Brain microvascular endothelial cell (primary cell): ENCODE data around the gene UPF2.

Experiments
- DNase-seq: peaks from one replicate; pipeline ENCODE4 v3.0.0-alpha.2; 2020
- H3K27ac ChIP-seq: fragments of 250-450 bp; sonication (Bioruptor Pico); 2 replicates; pipeline ENCODE4 v1.5.1; 2020; ENCODE audit warnings: mild to moderate bottlenecking, moderate library complexity
- H3K27me3 ChIP-seq: fragments of 250-450 bp; sonication (Bioruptor Pico); replicated peaks from 2 replicates; pipeline ENCODE4 v1.5.1; 2020; ENCODE audit warnings: mild to moderate bottlenecking
- H3K36me3 ChIP-seq: fragments of 250-450 bp; sonication (Bioruptor Pico); replicated peaks from 2 replicates; pipeline ENCODE4 v1.5.1; 2020; ENCODE audit warnings: mild to moderate bottlenecking
- H3K4me3 ChIP-seq: 2 replicates; pipeline ENCODE4 v1.5.1; 2011; ENCODE audit warnings: low read depth, mild to moderate bottlenecking, control low read depth, low read length, moderate library complexity
- CTCF ChIP-seq: IDR thresholded peaks from 2 replicates; pipeline ENCODE4 v1.5.1; 2011; ENCODE audit warnings: low read depth, mild to moderate bottlenecking, moderate library complexity, low read length, control low read depth, inconsistent platforms; ENCODE audit errors: missing control alignments
- in situ Hi-C: cut with HindIII; loops from 2 replicates; pipeline ENCODE4 v1.10.0; 2017; ENCODE audit warnings: low sequenced_read_pairs, low pct_ligation_motif_present

The UPF2 gene

GRCh38 chr10:11871466-11871865 is 171.1 kb downstream of the UPF2 start:
- in situ Hi-C loops = no loop called here
- Histone ChIP-seq H3K4me3 (no peak overlapping the region), H3K27me3 (no peaks in the 10 kb centered on the region), H3K27ac (no peak overlapping the region), H3K36me3 (no peaks in the 10 kb centered on the region)
- TF ChIP-seq CTCF = no peak
- peak; percentile 40 for DNase-seq

- Histone ChIP-seq H3K27me3 (no peaks in the 10 kb centered on the region), H3K4me3 (no peak overlapping the region), H3K27ac (no peak overlapping the region), H3K36me3 (no peaks in the 10 kb centered on the region)
- DNase-seq = no peak
- TF ChIP-seq CTCF = no peak
- in situ Hi-C loops = no loop called here
Measured at GRCh38 chr10:11870900-11871400, 171.7 kb downstream of the UPF2 start.

- no peak for TF ChIP-seq CTCF
- DNase-seq = no peak
- no peaks in the 10 kb centered on the region for H3K36me3 ChIP-seq
- peak overlapping the region; percentile 20 for H3K4me3 ChIP-seq
- no peak overlapping the region for H3K27ac ChIP-seq
- H3K27me3 ChIP-seq = no peaks in the 10 kb centered on the region
- in situ Hi-C loops = no loop called here
Measured at GRCh38 chr10:11870461-11870780, 172.2 kb downstream of the UPF2 start.
